Lower lobe of right lung (tissue), 2 donors: ENCODE measurements around the gene PRKG1. TPM values are rescaled to one million over a fixed set of nuclear protein-coding genes. Genes with fewer than 3 reads are reported as not detected.
"Not testable (repeated sequence)": the region's sequence is repeated elsewhere in the genome, so short reads cannot be mapped to it uniquely, and the experiment has no call there.

Experiments used
- ATAC-seq, 2 donors: fragments of 200-7000 bp; cut with Tn5 transposase; one replicate each; pipeline ENCODE4 v1.9.1; 2020 to 2022; ENCODE audit warnings: mild to moderate bottlenecking in 2 of 2, moderate library complexity in 2 of 2
- DNase-seq: peaks from one replicate; pipeline ENCODE4 v3.0.0-alpha.2; 2020
- H3K27ac ChIP-seq: fragments of 200-600 bp; one replicate; pipeline ENCODE4 v1.8.0; 2022
- H3K27me3 ChIP-seq: fragments of 200-600 bp; one replicate; pipeline ENCODE4 v1.8.0; 2022; ENCODE audit warnings: low read depth
- H3K36me3 ChIP-seq: fragments of 200-600 bp; one replicate; pipeline ENCODE4 v1.8.0; 2022; ENCODE audit warnings: mild to moderate bottlenecking
- H3K4me1 ChIP-seq: fragments of 200-600 bp; one replicate; pipeline ENCODE4 v1.8.0; 2022
- H3K4me3 ChIP-seq: fragments of 200-600 bp; one replicate; pipeline ENCODE4 v1.8.0; 2022; ENCODE audit warnings: mild to moderate bottlenecking
- H3K9me3 ChIP-seq: fragments of 200-600 bp; one replicate; pipeline ENCODE4 v1.8.0; 2022
- CTCF ChIP-seq: fragments of 200-600 bp; IDR thresholded peaks from one replicate; pipeline ENCODE4 v1.8.0; 2022; ENCODE audit warnings: antibody characterized with exemption, mild to moderate bottlenecking
- intact Hi-C: fragments of 100-400 bp; cut with DNase I; formaldehyde crosslinking; loops from one replicate; pipeline ENCODE4 v1.11.0; 2022
- total RNA-seq: library from RNA; stranded (reverse); fragmentation: NEBNext Ultra II Directional; extraction: Animal tissue kit (Norgen Biotek cat#: 25700); gene quantifications from one replicate; pipeline ENCODE4 v1.2.1, GENCODE V29; 2021
- donor health status: DM: no; HTN: yes; CAD: no; lungs with severe emphysema.

The PRKG1 gene
- total RNA-seq, 1 donor from 2014 or later: 23.6 TPM

- H3K4me3 ChIP-seq: no peak overlapping the region
- TF ChIP-seq CTCF: no peak
- H3K27me3 ChIP-seq: no peaks in the 10 kb centered on the region
- no peaks in the 10 kb centered on the region for H3K36me3 ChIP-seq
- no peak overlapping the region for H3K27ac ChIP-seq
- intact Hi-C loops: no loop called here
- no peak for ATAC-seq
- no peaks in the 10 kb centered on the region for H3K9me3 ChIP-seq
- DNase-seq: no peak
- H3K4me1 ChIP-seq: no peaks in the 10 kb centered on the region
Observed at GRCh38 chr10:51569467-51569866, 495.2 kb downstream of the PRKG1 start.

DNA sequence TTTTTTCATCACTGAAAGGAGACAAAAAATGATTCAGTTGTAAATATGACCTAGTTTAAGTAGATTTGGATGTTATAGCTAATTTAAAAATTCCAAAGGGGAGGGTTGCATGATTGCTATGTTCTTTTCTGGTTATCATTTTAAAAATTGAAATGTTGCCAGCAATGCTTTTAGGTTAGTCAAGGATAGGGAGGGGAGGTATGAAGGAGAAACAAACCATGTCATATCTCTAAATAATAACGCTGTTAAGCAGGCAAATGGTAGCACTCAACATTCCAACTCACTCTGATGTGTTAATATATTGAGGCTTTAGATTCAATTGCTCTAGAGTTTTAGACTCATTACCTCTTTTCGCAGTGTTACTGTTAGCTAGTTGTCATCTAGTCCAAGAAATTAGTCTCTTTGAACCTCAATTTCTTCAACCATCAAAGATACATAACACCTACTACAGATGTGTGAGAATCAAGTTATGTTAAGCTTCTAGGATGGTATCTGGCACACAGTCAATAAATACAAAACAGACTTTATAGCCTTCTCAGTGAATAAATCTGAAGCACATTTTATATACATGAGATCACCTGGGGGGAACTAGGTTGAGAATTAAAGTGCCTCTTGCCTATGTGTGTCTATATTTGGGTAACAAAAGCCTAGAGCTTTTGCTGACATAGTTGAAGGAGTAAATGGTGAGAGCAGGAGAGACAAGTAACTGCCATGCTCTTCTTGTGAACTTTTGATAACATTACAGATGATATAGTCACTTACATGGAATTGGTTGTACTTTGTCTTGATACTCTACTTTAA, 500.2 kb downstream of the PRKG1 start:
- Histone ChIP-seq H3K9me3 (no peaks in the 10 kb centered on the region), H3K4me3 (no peak overlapping the region), H3K27ac (no peak overlapping the region), H3K36me3 (no peaks in the 10 kb centered on the region), H3K4me1 (no peaks in the 10 kb centered on the region), H3K27me3 (no peaks in the 10 kb centered on the region)
- intact Hi-C loops: no loop called here
- no peak for TF ChIP-seq CTCF
- no peak for DNase-seq
- ATAC-seq: no peak

DNA sequence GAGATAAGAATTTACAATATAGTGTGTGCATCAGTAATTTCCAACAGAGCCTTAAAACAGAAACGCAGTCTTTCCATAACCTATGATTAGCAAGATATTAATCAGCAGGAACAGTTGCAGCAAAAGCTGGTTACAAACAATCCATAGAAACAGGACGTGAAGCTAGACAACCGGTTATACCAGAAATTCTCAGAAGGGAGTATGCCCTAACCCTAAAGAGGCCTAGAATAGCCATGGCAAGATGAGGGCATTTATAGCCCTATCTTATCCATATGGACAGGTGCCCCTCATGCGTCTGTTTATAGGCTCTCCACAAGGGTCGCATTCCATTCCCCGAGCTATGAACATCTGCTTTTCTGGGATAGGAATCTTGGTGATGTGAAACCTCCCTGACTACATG, 506.9 kb downstream of the PRKG1 start:
- H3K4me3 ChIP-seq, DNase-seq, intact Hi-C loops, H3K4me1 ChIP-seq, ATAC-seq, H3K27me3 ChIP-seq, H3K9me3 ChIP-seq, H3K36me3 ChIP-seq, H3K27ac ChIP-seq: not testable (repeated sequence)

DNA sequence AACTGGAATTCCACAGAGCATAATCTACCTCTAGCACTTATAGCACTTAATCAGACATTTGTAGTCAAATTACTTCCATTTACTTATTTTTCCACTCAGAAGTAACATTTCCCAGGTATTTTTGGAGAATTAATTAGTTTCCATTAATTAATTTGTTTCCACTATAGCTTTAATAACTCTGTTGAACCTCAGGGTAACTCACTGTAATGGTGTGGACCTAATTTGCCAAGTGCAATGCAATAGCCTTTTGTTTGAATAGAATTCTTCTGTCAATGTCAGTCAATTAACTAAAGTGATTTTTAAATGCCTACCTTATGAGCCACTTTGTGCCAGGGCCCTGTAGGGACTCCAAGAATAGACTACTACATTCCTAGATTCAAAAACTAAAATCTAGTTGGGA, 509.7 kb downstream of the PRKG1 start:
- no peak for ATAC-seq
- no peak for TF ChIP-seq CTCF
- intact Hi-C loops: no loop called here
- no peak for DNase-seq
- H3K4me3 ChIP-seq: no peak overlapping the region
- H3K27ac ChIP-seq: no peak overlapping the region
- H3K27me3 ChIP-seq: no peaks in the 10 kb centered on the region
- no peaks in the 10 kb centered on the region for H3K9me3 ChIP-seq
- no peaks in the 10 kb centered on the region for H3K4me1 ChIP-seq
- no peaks in the 10 kb centered on the region for H3K36me3 ChIP-seq

- H3K27ac ChIP-seq: no peak overlapping the region
- no peaks in the 10 kb centered on the region for H3K27me3 ChIP-seq
- TF ChIP-seq CTCF: no peak
- intact Hi-C loops: no loop called here
- DNase-seq (no peak), ATAC-seq (no peak)
- H3K9me3 ChIP-seq: no peaks in the 10 kb centered on the region
- H3K36me3 ChIP-seq: no peaks in the 10 kb centered on the region
- H3K4me1 ChIP-seq: no peaks in the 10 kb centered on the region
- H3K4me3 ChIP-seq: no peak overlapping the region
Observed at GRCh38 chr10:51585742-51586141, 511.5 kb downstream of the PRKG1 start.

- Histone ChIP-seq H3K36me3 (no peaks in the 10 kb centered on the region), H3K27ac (no peak overlapping the region), H3K4me3 (no peak overlapping the region), H3K9me3 (no peaks in the 10 kb centered on the region), H3K4me1 (no peaks in the 10 kb centered on the region), H3K27me3 (no peaks in the 10 kb centered on the region)
- TF ChIP-seq CTCF: no peak
- no peak for ATAC-seq
- intact Hi-C loops: no loop called here
- no peak for DNase-seq
Observed at GRCh38 chr10:51588984-51589383, 514.7 kb downstream of the PRKG1 start.
